Liver (tissue), 9 donors: Measurements from ENCODE around the gene IFNG-AS1. TPM values are rescaled to one million over a fixed set of nuclear protein-coding genes. Genes with fewer than 3 reads are reported as not detected.

Source experiments
- DNase-seq: peaks from one replicate; pipeline ENCODE4 v3.0.0-alpha.2; 2017; ENCODE audit warnings: low spot score
- H3K27ac ChIP-seq, 2 donors: one replicate each; pipeline ENCODE4 v1.7.0; 2013; ENCODE audit warnings: inconsistent platforms in 2 of 2, low read length in 2 of 2, control low read depth in 1 of 2, low read depth in 1 of 2, mild to moderate bottlenecking in 1 of 2
- H3K27me3 ChIP-seq, 4 donors: one replicate each; pipeline versions ENCODE4 v1.6.1 to v1.7.0; 2013; ENCODE audit warnings: low read length in 3 of 4, inconsistent platforms in 1 of 4, mild to moderate bottlenecking in 1 of 4, moderate library complexity in 1 of 4; ENCODE audit not compliant: control insufficient read depth in 4 of 4, insufficient read depth in 4 of 4
- H3K36me3 ChIP-seq, 4 donors: one replicate each; pipeline versions ENCODE4 v1.6.1 to v1.7.0; 2013; ENCODE audit warnings: low read length in 3 of 4, mild to moderate bottlenecking in 3 of 4, low read depth in 1 of 4, moderate library complexity in 1 of 4; ENCODE audit not compliant: control insufficient read depth in 4 of 4, insufficient read depth in 3 of 4
- H3K4me1 ChIP-seq, 4 donors: one replicate each; pipeline versions ENCODE4 v1.6.1 to v1.7.0; 2013; ENCODE audit warnings: low read length in 3 of 4, mild to moderate bottlenecking in 3 of 4, moderate library complexity in 1 of 4; ENCODE audit not compliant: control insufficient read depth in 4 of 4, insufficient read depth in 4 of 4
- H3K4me3 ChIP-seq, 3 donors: one replicate each; pipeline versions ENCODE4 v1.6.1 to v1.7.0; 2013; ENCODE audit warnings: low read length in 3 of 3, control low read depth in 1 of 3, low read depth in 1 of 3, mild to moderate bottlenecking in 1 of 3
- H3K9ac ChIP-seq, 2 donors: one replicate each; pipeline ENCODE4 v1.7.0; 2013; ENCODE audit warnings: low read length in 2 of 2, mild to moderate bottlenecking in 2 of 2, moderate library complexity in 2 of 2, control low read depth in 1 of 2, low read depth in 1 of 2
- H3K9me3 ChIP-seq, 4 donors: one replicate each; pipeline versions ENCODE4 v1.6.1 to v1.7.0; 2013; ENCODE audit warnings: low read length in 3 of 4; ENCODE audit not compliant: control insufficient read depth in 4 of 4
- ATF3 ChIP-seq: IDR thresholded peaks from 2 replicates; pipeline ENCODE4 v1.6.1; 2016; ENCODE audit warnings: antibody characterized with exemption
- EGR1 ChIP-seq, 2 donors: IDR thresholded peaks; 2 replicates each; pipeline ENCODE4 v1.6.1; 2016 to 2018; ENCODE audit warnings: antibody characterized with exemption in 2 of 2, low read depth in 2 of 2
- FOXA1 ChIP-seq: IDR thresholded peaks from 2 replicates; pipeline ENCODE4 v1.6.1; 2016; ENCODE audit warnings: antibody characterized with exemption
- FOXA2 ChIP-seq: IDR thresholded peaks from 2 replicates; pipeline ENCODE4 v1.6.1; 2016; ENCODE audit warnings: antibody characterized with exemption
- GABPA ChIP-seq, 2 donors: IDR thresholded peaks in 1 of 2; conservative IDR thresholded peaks in 1 of 2; 2 replicates each; pipeline ENCODE4 v1.6.1; 2016; ENCODE audit warnings: antibody characterized with exemption in 2 of 2, mild to moderate bottlenecking in 1 of 2, moderate library complexity in 1 of 2
- HNF4A ChIP-seq, 2 donors: conservative IDR thresholded peaks; 2 replicates each; pipeline ENCODE4 v1.6.1; 2016; ENCODE audit warnings: antibody characterized with exemption in 2 of 2, mild to moderate bottlenecking in 2 of 2
- HNF4G ChIP-seq: IDR thresholded peaks from 2 replicates; pipeline ENCODE4 v1.6.1; 2016; ENCODE audit warnings: antibody characterized with exemption
- JUND ChIP-seq, 2 donors: IDR thresholded peaks; 2 replicates each; pipeline ENCODE4 v1.6.1; 2016; ENCODE audit warnings: antibody characterized with exemption in 2 of 2
- NR2F2 ChIP-seq: IDR thresholded peaks from 2 replicates; pipeline ENCODE4 v1.6.1; 2016; ENCODE audit warnings: antibody characterized with exemption
- RAD21 ChIP-seq, 2 donors: IDR thresholded peaks; 2 replicates each; pipeline ENCODE4 v1.6.1; 2016; ENCODE audit warnings: antibody characterized with exemption in 2 of 2, mild to moderate bottlenecking in 2 of 2
- REST ChIP-seq: IDR thresholded peaks from 2 replicates; pipeline ENCODE4 v1.6.1; 2016; ENCODE audit warnings: antibody characterized with exemption, mild to moderate bottlenecking
- RXRA ChIP-seq, 2 donors: IDR thresholded peaks; 2 replicates each; pipeline ENCODE4 v1.6.1; 2017 to 2018; ENCODE audit warnings: antibody characterized with exemption in 2 of 2, mild to moderate bottlenecking in 1 of 2
- SP1 ChIP-seq: IDR thresholded peaks from 2 replicates; pipeline ENCODE4 v1.6.1; 2018; ENCODE audit warnings: antibody characterized with exemption, mild to moderate bottlenecking
- TAF1 ChIP-seq: conservative IDR thresholded peaks from 2 replicates; pipeline ENCODE4 v1.6.1; 2016; ENCODE audit warnings: antibody characterized with exemption, mild to moderate bottlenecking
- YY1 ChIP-seq: IDR thresholded peaks from 2 replicates; pipeline ENCODE4 v1.6.1; 2016; ENCODE audit warnings: antibody characterized with exemption, mild to moderate bottlenecking
- WGBS: extraction: QIAGEN DNeasy Blood & Tissue Kit; methylation state at CpG from one replicate; pipeline ENCODE4 v1.1.7; 2013; 5-methylcytosine and 5-hydroxymethylcytosine counted together
- polyA plus RNA-seq, 2 donors: library from polyadenylated mRNA; stranded (reverse) in 1 of 2; unstranded in 1 of 2; fragments of 200-250 nt in 1 of 2; fragments of >200 nt in 1 of 2; fragmentation: Nextera tagmentation in 1 of 2; extraction: Ambion mirVana in 1 of 2; gene quantifications; one replicate each; pipeline versions ENCODE4 v1.2.1 to v1.2.3, GENCODE V29; 2013 to 2015
- total RNA-seq, 2 donors: library from RNA; depleted of rRNA; stranded (reverse); fragments of >200 nt; gene quantifications; one replicate each; pipeline ENCODE4 v1.2.3, GENCODE V29; 2014
- TF ChIP-seq, protein P1 (sequence below): fragments of 150-350 bp; IDR thresholded peaks from 2 replicates; pipeline ENCODE4 v1.5.1; 2017; ENCODE audit warnings: improper control_type of control experiment, low read depth, low read length; ENCODE audit not compliant: missing input control
- TF ChIP-seq, protein P2 (sequence below): IDR thresholded peaks from 2 replicates; pipeline ENCODE4 v1.6.1; 2016; ENCODE audit warnings: antibody characterized with exemption
- TF ChIP-seq, protein P3 (sequence below): IDR thresholded peaks from 2 replicates; pipeline ENCODE4 v1.6.1; 2016; ENCODE audit warnings: antibody characterized with exemption
- donor health status: healthy.
- donor health status: healthy.
- donor health status: healthy.
- donor health status: healthy.
- donor health status: healthy.

Gene IFNG-AS1
- total and polyA plus RNA-seq, 4 donors, result 0.24 to 1.0 TPM; not detected in 2

DNA sequence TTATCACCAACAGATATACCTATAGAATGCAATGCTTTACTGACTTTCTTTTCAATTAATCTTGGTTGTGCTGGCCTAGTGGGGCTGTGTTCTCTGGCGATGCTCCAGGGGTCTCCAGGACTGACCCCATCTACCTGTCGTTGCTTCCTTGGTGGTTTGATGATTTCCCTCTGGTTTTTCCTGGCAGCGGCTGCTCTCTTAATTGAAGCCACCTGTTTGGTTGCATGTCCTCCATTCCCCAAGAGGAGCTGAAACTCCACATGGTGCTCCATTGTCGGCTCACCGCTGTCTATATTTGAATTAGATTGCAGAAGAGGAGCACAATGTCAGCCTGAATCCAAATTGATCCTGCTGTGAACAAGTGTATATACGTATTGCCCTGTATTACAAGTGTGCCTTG is 7.1 kb upstream of the IFNG-AS1 start:
- WGBS, result 73% methylated on average over 6 of the region's 6 CpGs
- no peaks in the 10 kb centered on the region for H3K4me1 ChIP-seq
- TF ChIP-seq, protein P1, sequence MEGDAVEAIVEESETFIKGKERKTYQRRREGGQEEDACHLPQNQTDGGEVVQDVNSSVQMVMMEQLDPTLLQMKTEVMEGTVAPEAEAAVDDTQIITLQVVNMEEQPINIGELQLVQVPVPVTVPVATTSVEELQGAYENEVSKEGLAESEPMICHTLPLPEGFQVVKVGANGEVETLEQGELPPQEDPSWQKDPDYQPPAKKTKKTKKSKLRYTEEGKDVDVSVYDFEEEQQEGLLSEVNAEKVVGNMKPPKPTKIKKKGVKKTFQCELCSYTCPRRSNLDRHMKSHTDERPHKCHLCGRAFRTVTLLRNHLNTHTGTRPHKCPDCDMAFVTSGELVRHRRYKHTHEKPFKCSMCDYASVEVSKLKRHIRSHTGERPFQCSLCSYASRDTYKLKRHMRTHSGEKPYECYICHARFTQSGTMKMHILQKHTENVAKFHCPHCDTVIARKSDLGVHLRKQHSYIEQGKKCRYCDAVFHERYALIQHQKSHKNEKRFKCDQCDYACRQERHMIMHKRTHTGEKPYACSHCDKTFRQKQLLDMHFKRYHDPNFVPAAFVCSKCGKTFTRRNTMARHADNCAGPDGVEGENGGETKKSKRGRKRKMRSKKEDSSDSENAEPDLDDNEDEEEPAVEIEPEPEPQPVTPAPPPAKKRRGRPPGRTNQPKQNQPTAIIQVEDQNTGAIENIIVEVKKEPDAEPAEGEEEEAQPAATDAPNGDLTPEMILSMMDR, result no peak
- TF ChIP-seq FOXA1, result no peak
- TF ChIP-seq REST, result no peak
- TF ChIP-seq RAD21 (IDR thresholded peaks at IDR 0.05), result no peak
- no peak for TF ChIP-seq YY1
- no peak for TF ChIP-seq GABPA (IDR thresholded peaks at IDR 0.05 in 1 of 2, conservative IDR thresholded peaks at IDR 0.05 in 1 of 2)
- no peak for TF ChIP-seq TAF1
- TF ChIP-seq SP1, result no peak
- no peak for TF ChIP-seq RXRA (IDR thresholded peaks at IDR 0.05)
- no peak for TF ChIP-seq JUND (IDR thresholded peaks at IDR 0.05)
- no peak for TF ChIP-seq ATF3
- TF ChIP-seq HNF4A (conservative IDR thresholded peaks at IDR 0.05), result no peak
- TF ChIP-seq, protein P2, sequence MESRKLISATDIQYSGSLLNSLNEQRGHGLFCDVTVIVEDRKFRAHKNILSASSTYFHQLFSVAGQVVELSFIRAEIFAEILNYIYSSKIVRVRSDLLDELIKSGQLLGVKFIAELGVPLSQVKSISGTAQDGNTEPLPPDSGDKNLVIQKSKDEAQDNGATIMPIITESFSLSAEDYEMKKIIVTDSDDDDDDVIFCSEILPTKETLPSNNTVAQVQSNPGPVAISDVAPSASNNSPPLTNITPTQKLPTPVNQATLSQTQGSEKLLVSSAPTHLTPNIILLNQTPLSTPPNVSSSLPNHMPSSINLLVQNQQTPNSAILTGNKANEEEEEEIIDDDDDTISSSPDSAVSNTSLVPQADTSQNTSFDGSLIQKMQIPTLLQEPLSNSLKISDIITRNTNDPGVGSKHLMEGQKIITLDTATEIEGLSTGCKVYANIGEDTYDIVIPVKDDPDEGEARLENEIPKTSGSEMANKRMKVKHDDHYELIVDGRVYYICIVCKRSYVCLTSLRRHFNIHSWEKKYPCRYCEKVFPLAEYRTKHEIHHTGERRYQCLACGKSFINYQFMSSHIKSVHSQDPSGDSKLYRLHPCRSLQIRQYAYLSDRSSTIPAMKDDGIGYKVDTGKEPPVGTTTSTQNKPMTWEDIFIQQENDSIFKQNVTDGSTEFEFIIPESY, result no peak
- no peak for TF ChIP-seq NR2F2
- TF ChIP-seq, protein P3, sequence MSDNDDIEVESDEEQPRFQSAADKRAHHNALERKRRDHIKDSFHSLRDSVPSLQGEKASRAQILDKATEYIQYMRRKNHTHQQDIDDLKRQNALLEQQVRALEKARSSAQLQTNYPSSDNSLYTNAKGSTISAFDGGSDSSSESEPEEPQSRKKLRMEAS, result no peak
- no peak for TF ChIP-seq FOXA2
- TF ChIP-seq HNF4G, result no peak
- TF ChIP-seq EGR1 (IDR thresholded peaks at IDR 0.05; ENCODE audit: low read depth in 2 of 2), result no peak
- DNase-seq, result no peak
- no peaks in the 10 kb centered on the region for H3K27me3 ChIP-seq
- H3K27ac ChIP-seq, result no peak overlapping the region
- no peak overlapping the region for H3K4me3 ChIP-seq
- H3K9ac ChIP-seq, result no peak overlapping the region
- no peaks in the 10 kb centered on the region for H3K36me3 ChIP-seq
- H3K9me3 ChIP-seq, result peaks cover 0 to 9% (median 1%) of the 10 kb centered on the region in 4 donors
